Prostate gland (tissue), 2 donors: Measurements from ENCODE around the gene FOXP1. TPM values are rescaled to one million over a fixed set of nuclear protein-coding genes. Genes with fewer than 3 reads are reported as not detected.

Experiments
- DNase-seq: peaks from one replicate; pipeline ENCODE4 v3.0.0-alpha.2; 2019; ENCODE audit warnings: low spot score
- H3K27ac ChIP-seq, 2 donors: fragments of 200-600 bp; sonication (generic); 2 replicates each; pipeline ENCODE4 v1.5.1; 2017 to 2019
- H3K27me3 ChIP-seq: fragments of 200-600 bp; sonication (generic); replicated peaks from 2 replicates; pipeline ENCODE4 v1.5.1; 2019; ENCODE audit not compliant: insufficient read depth
- H3K36me3 ChIP-seq, 2 donors: fragments of 200-600 bp; sonication (generic); 1 replicate in 1 of 2; 2 replicates in 1 of 2; pipeline versions ENCODE4 v1.5.1 to v1.8.1; 2017 to 2019
- H3K4me1 ChIP-seq: fragments of 200-600 bp; sonication (generic); replicated peaks from 2 replicates; pipeline ENCODE4 v1.5.1; 2019
- H3K4me3 ChIP-seq, 2 donors: fragments of 200-600 bp; sonication (generic); 2 replicates each; pipeline ENCODE4 v1.5.1; 2017 to 2019
- H3K9me3 ChIP-seq: fragments of 200-600 bp; sonication (generic); 2 replicates; pipeline ENCODE4 v1.5.1; 2017
- CTCF ChIP-seq, 4 experiments: fragments of 200-600 bp in 2 of 4; fragments of 450-650 bp in 2 of 4; sonication (generic) in 2 of 4; IDR thresholded peaks; 1 replicate in 3 of 4; 2 replicates in 1 of 4; pipeline ENCODE4 v1.5.1; 2016 to 2019; ENCODE audit warnings: antibody characterized with exemption in 4 of 4, mild to moderate bottlenecking in 2 of 4, moderate library complexity in 2 of 4
- POLR2A ChIP-seq: fragments of 450-650 bp; IDR thresholded peaks from one replicate; pipeline ENCODE4 v1.6.1; 2016; ENCODE audit warnings: antibody characterized with exemption, mild to moderate bottlenecking
- POLR2AphosphoS5 ChIP-seq: sonication (generic); formaldehyde crosslinking; IDR thresholded peaks from one replicate; pipeline ENCODE4 v1.6.1; 2017; ENCODE audit warnings: antibody characterized with exemption
- WGBS: methylation state at CpG from one replicate; pipeline ENCODE4 v1.1.5; 2018; 5-methylcytosine and 5-hydroxymethylcytosine counted together
- intact Hi-C: fragments of 100-400 bp; cut with DNase I; formaldehyde crosslinking; loops from one replicate; pipeline ENCODE4 v1.14.2; 2022
- total RNA-seq, 2 donors: library from RNA; depleted of rRNA; stranded (reverse); fragments of >200 nt; gene quantifications; one replicate each; pipeline ENCODE4 v1.1.0, GENCODE V29; 2016

The FOXP1 gene
- total RNA-seq, 2 donors from 2014 or later: 133 to 156 TPM

DNA sequence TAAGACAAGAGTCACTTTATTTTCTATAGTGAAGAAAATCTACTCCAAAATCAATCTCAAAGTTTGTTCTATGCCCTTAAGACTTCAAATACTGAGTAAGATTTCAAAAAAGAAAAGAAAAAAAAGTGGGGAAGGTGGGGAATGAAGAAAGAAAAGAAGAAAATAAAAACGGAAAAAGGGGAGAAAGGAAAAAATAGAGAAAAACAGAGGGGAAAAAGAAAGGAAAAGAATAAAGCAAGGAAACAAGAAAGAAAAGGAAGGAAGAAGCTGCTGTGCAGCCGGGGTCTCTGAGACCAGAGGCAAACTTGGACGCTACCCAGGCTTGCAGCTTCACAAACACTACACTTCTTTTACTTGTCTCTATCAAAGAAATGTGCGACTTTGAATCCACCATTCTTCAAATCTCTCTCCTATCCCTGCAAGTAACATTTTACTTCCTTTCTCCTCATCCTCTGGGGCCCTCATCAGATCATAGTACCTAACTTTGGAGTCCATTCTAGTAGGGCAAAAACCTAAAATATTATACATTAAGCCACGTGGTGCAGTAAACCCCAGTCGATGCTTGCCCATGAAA lies 279.8 kb downstream of the FOXP1 start:
- Histone ChIP-seq H3K36me3 (no peaks in the 10 kb centered on the region), H3K27me3 (no peaks in the 10 kb centered on the region), H3K4me3 (peak overlapping the region in 1 of 2 donors; percentile 1), H3K9me3 (no peaks in the 10 kb centered on the region), H3K27ac (peak overlapping the region; percentile 80 to 83), H3K4me1 (no peaks in the 10 kb centered on the region)
- 42% methylated on average over 6 of the region's 6 CpGs for WGBS
- DNase-seq: no peak
- TF ChIP-seq POLR2A: no peak
- no peak for TF ChIP-seq CTCF (IDR thresholded peaks at IDR 0.05)
- no peak for TF ChIP-seq POLR2AphosphoS5
- intact Hi-C loops: loop anchor here (5.0 to 10.0 kb wide), 2 partner anchors 279 to 769 kb away; partner anchors contain the start of gene FOXP1

DNA sequence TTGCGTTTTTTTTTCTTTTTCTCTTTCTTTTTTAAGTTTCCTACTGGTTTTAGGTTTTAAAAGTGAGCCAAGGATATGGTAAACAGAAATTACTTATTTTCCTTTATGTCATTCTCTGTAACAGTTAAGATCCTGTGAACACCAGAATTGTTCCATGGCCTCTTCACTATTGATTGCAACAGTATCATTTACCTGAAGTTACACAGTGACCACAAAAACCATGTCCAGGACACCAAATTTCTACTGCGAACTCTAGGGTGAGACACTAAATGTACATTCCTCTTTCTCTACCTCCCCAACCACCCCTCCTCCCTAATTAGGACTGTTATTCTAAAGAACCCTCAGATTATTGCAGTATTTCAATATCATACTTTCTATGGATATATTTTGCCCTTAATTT lies 280.9 kb downstream of the FOXP1 start:
- H3K27ac ChIP-seq: no peak overlapping the region
- WGBS: 89% methylated on average over 2 of the region's 2 CpGs
- H3K9me3 ChIP-seq: no peaks in the 10 kb centered on the region
- no peaks in the 10 kb centered on the region for H3K4me1 ChIP-seq
- H3K4me3 ChIP-seq: no peak overlapping the region
- TF ChIP-seq POLR2A: no peak
- TF ChIP-seq CTCF (IDR thresholded peaks at IDR 0.05): no peak
- no peak for TF ChIP-seq POLR2AphosphoS5
- no peaks in the 10 kb centered on the region for H3K36me3 ChIP-seq
- H3K27me3 ChIP-seq: no peaks in the 10 kb centered on the region
- intact Hi-C loops: loop anchor here (5.0 to 10.0 kb wide), 2 partner anchors 280 to 768 kb away; partner anchors contain the start of gene FOXP1
- DNase-seq: no peak

DNA sequence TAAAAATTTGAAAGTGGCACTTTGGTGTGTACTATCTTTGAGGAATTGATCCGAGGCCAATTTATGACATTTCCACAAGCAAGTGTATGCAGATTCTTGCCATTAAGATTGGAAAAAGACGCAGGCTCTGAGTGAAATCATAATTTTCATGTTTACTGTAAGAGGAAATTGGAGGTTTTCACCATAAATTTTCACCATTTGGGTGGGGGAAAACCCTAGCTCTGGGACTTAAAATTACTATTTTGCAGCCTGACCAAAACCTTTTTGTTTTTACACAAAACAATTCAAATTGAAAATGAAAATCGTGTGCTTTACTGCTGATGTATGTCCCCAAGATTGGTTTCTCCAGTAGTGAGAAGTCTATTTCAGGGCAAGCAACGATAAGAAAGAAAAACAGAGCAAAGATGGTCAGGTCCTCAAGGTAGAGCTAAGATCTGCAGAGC lies 282.6 kb downstream of the FOXP1 start:
- 80% methylated on average over 4 of the region's 4 CpGs for WGBS
- no peak for DNase-seq
- no peaks in the 10 kb centered on the region for H3K9me3 ChIP-seq
- no peak for TF ChIP-seq CTCF (IDR thresholded peaks at IDR 0.05)
- no peak for TF ChIP-seq POLR2A
- TF ChIP-seq POLR2AphosphoS5: no peak
- no peaks in the 10 kb centered on the region for H3K36me3 ChIP-seq
- H3K27me3 ChIP-seq: no peaks in the 10 kb centered on the region
- no peaks in the 10 kb centered on the region for H3K4me1 ChIP-seq
- H3K4me3 ChIP-seq: no peak overlapping the region
- intact Hi-C loops: loop anchor here (5.0 to 10.0 kb wide), 2 partner anchors 281 to 766 kb away; partner anchors contain the start of gene FOXP1
- no peak overlapping the region for H3K27ac ChIP-seq

DNA sequence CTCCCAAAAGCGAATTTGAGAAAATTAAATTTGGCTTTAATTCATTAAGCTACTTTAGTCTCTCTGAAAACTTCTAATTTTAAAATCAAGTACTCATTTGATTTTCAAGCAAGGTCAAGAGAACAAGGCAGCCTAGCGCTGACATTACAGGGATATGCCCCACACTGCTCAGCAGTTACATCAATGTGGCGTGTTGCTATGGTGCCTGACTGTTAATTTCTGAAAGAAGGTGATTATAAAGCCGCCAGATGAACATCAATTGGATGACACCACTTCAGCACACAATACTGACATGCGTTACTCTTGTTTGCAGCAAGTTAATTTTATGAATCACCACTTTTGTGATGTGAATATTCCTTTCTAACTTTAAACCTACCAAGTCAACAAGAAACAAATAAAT lies 284.4 kb downstream of the FOXP1 start:
- Histone ChIP-seq H3K4me3 (no peak overlapping the region), H3K27me3 (no peaks in the 10 kb centered on the region), H3K36me3 (no peaks in the 10 kb centered on the region), H3K9me3 (no peaks in the 10 kb centered on the region), H3K4me1 (no peaks in the 10 kb centered on the region), H3K27ac (no peak overlapping the region)
- DNase-seq: no peak
- TF ChIP-seq POLR2A (no peak), CTCF (IDR thresholded peaks at IDR 0.05) (no peak), POLR2AphosphoS5 (no peak)
- WGBS: 100% methylated on average over 5 of the region's 5 CpGs
- intact Hi-C loops: no loop called here

DNA sequence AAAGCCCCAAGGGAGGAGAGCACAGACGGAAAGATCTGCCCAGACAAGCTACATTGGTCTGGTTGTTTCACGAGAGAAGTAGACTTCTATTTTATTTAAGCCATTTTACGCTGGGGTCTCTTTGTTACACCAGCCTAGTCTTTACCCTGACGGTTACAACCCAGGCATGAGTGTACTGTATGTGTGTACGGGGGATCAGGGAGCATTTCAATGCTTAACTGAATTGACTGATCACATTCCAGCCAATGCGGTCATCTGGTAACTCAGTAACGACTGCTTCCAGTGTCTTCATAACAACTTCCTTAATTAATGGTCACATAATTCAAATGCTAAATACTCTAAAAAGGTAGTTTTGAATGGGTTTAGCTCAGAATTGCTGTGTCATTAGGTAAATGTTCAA lies 288.6 kb downstream of the FOXP1 start:
- WGBS: 86% methylated on average over 7 of the region's 7 CpGs
- no peaks in the 10 kb centered on the region for H3K4me1 ChIP-seq
- no peak for DNase-seq
- H3K36me3 ChIP-seq: no peaks in the 10 kb centered on the region
- no peak overlapping the region for H3K4me3 ChIP-seq
- TF ChIP-seq POLR2AphosphoS5 (no peak), POLR2A (no peak), CTCF (IDR thresholded peaks at IDR 0.05) (no peak)
- no peak overlapping the region for H3K27ac ChIP-seq
- no peaks in the 10 kb centered on the region for H3K27me3 ChIP-seq
- intact Hi-C loops: no loop called here
- no peaks in the 10 kb centered on the region for H3K9me3 ChIP-seq
